NCI-H1436 (cell line): Measurements from ENCODE around the gene ARSB.
"Not testable (repeated sequence)": the region's sequence is repeated elsewhere in the genome, so short reads cannot be mapped to it uniquely, and the experiment has no call there.

Source experiments
- DNase-seq: peaks from one replicate; lab custom pipeline; 2025; lab: John Stamatoyannopoulos, UW

Gene ARSB

DNA sequence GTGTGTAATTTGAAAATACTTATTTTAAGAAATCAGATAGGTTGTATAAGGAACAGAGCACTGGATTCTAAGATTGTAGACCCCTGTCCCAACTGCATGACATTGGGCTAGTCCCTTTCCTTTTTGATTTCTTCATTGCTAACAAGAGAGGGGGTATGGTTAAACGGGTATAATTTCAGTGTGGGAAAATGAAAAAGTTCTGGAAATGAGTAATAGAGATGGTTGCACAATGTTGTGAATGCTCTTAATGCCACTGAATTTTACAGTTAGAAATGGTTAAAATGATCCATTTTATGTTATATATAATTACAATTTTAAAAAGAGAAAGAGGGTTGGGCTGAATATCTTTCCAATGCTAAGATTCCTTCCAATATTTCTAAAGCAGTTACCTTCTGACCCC is 233.2 kb downstream of the ARSB start:
- DNase-seq, result no peak

DNA sequence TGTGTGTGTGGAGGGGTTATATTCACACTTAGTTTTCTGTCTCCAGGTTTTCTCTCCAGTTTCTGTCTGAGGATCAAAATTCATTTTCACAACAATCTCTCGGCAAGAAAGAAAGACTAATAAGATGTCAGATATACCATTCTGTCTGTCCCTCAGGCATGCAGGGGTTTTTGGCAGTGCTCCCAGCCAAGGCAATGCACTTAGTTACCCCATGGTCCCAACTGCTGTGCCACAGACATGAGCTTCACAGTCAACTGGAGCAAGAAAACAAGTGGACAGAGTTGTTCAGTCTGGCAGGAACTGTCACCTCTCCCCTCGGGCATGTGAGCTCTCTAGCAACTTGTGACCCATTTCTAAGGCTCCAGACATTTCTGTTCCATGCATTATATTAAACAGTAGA is 234.8 kb downstream of the ARSB start:
- no peak for DNase-seq

DNA sequence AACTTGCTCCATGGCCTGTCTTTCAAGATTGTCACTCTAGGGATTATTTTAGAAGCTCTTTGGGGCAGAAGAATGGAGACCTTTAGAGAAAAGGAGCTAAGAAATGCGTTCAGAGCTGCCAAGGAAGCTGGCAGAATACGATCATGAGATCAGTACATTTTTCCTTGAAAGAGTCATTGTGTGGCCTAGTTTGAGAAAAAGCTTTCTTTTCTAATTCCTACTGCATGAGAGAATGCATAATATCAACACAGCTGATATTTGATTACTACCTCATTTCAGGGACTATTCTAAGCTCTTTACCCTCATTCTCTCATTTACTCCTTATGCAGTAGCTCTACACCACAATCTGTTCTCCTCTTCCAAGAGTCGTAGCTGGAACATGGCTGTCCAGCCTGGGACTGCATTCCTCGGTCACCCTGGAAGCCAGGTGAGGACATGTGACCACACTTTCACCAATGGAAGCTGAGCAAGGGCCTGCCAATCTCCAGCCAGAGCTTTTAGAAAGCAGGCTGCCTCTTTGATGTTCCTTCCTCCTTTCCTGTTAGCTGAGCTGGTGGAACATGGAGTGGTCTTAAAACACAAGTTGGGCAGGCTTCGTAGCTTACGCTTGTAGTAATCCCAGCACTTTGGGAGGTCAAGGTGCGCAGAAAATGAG is 237.3 kb downstream of the ARSB start:
- no peak for DNase-seq

DNA sequence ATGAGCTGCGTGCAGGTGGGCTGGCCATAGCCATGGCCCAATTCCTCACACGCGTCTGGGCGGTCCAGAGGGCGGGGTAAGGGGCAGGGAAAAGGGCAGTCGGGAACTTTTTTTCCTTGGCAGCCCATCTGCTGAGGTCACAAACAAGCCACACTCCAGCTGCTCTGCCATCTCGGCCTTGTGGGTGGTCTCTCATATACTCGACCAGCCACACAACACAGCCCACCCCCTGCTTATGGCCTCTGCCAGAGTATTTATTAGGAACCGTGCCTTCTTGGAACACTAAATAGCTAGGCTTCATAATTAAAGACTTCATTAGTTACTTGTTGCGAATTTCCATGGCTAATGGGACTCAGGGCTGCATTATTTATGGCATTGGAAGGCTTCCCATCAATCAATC is 238.1 kb downstream of the ARSB start:
- no peak for DNase-seq

DNA sequence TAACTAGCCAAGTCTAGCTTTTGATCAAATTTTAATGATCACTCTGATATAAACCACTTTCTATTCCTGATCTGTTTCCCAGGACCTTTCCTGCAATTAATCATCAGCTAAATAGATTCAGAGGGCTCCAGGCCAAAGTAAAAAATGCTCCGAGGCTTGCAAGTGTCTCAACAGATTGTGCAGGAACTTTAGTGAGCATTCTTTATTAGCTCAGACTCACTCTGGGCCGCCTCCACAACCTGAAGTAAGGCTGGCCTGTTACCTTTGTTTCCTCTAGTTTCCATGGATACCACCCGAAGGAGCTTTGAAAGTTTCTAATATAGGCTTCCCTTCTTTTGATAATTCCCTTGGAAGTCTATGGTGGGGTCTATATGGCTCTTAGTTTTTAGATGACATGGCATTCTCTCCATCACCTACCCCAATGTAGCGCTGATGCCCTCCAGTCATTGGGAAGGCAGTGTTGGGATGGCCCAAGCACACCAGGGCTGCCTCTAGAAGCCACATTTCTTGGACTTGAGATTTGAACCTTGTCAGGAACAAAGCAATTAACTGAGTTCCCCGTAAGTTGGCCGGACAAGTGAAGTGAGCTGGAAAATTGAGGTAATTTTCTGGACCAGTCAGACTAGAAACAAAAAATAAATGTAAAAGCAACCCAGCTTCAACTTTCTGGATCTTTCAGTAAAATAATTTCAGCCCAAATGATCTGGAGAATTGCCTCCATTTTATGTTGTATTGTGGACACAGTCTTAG is 238.9 kb downstream of the ARSB start:
- no peak for DNase-seq

DNA sequence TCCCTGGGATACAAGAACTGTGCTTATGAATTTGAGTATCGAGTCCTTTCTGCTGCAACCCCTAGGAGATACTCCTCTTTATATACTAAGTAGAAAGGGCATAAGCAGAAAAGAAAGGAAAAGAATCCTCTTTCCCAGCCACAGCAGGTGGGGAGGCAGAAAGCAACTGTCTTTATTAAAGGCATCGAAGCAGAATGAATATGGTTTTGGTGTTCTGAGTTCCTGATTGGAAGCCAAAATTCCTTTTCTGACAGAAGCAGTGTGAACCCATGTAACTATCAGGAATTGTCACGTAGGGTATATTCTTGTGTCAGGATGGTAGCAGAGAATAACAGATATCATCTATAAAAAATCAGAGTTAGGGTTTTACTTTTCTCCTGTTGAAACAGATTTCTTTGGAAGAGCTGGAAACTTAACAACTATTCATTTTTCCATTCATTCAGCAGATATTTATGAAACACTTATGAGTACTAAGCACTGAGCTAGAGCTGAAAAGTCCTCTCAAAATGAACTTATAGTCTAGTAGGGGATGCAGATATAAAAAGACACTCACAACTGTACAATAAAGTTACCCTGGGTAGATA is 240.1 kb downstream of the ARSB start:
- no peak for DNase-seq

DNA sequence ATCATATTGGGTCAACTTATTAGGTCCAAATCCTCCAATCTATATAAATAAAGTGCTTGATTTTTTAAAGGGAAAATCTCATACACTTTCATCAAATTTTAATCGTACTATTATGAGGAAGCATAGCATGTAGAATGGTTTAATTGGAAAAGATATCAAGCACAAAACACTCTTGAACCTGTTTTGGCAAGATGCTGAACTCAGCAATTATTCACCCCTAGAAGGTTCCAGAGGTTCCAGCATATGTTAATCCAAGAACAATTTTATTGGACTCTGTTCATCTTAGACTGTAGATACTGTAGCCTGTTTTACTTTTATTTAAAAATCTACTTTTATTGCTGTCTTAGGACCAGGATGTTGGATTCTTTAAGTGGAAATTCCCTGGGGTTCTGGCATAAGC is 244.1 kb downstream of the ARSB start:
- no peak for DNase-seq

DNA sequence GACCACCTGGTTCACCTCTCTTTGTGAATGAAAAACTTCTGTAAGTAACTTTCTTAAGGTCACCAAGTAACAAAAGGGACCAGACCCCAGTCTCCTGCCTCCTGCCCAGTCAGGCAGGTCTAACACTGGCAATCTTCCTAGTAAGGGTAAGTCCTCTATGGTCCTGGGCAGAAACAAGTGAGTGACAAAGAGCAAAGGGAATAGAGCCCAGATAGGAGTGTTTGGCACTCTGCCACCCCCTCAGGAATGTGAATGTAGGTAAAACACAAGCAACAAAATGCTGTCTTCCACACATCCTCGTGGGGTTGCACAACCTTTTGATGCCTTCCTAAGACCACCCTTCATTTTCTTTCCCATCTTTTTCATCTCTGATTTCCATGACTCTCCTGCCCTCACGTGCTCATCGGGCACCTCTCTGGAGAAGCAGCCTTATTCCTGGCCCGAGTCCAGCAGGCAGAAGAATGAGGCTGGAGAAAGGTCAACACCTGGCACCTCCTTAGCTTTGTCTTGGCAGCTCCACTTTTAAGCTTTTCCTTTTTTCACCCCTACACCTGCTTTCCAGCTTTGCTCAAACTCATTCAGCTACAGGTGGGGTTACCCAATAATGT is 246.3 kb downstream of the ARSB start:
- DNase-seq, result no peak

DNA sequence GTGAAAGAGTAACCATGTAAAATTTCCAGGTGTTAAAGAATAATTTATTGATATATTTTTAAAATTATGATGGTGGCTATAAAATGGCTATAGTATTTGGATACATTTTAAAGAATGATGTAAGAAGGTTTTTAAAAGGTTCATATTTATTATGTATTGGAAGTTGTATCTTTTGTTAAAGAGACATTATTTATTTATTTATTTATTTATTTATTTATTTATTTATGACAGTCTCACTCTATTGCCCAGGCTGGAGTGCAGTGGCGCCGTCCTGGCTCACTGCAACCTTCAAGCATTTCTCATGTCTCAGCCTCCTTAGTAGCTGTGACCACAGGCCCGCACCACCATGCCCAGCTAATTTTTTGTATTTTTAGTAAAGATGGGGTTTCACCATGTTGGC is 247.0 kb downstream of the ARSB start:
- DNase-seq, result no peak

DNA sequence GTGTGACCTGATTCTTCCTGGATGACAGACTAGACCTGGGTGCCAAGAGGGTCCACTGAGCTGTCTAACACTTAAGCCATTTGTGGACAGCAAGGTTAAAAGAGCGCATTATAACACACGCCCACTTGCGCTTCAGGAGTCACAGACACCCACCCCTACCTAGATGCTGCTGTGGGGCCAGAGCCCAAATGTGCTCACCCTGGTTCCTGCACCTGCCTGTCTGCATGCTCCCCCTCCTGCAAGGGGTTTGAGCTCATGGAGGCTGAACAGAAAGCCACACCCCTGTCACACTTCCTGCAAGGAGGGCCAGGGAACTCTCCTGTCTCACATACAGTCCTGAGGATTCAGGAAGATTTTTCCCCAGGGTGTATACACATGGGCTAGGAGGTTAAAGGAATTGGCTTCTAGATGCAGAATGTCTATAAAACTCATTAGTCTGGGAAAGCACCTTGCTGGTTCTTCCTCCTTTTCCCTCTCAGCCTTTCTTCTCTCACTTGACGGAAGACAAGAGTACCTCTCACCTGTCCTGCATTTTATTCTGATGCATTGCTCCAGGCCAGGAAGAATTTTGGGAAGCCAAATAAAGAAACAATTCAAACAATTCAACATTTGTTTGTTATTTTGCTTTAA is 249.2 kb downstream of the ARSB start:
- no peak for DNase-seq

DNA sequence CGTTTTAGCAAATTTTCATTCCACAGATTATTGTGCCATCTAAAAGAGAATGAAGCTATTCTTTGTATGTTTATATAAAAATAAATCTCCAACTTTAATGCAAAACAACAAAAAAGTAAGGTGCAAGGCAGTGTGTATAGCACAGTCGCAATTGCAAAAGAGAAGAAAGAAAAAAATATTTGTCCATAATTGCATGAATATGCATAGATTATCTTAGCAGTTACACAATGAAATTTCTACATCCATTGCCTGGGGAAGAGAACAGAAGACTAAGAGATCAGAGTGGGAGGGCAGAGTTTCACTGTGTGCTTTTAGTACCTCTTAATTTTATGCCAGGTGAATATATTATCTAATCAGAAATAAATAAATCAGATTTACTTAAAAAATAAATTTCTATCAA is 250.2 kb downstream of the ARSB start:
- no peak for DNase-seq

DNA sequence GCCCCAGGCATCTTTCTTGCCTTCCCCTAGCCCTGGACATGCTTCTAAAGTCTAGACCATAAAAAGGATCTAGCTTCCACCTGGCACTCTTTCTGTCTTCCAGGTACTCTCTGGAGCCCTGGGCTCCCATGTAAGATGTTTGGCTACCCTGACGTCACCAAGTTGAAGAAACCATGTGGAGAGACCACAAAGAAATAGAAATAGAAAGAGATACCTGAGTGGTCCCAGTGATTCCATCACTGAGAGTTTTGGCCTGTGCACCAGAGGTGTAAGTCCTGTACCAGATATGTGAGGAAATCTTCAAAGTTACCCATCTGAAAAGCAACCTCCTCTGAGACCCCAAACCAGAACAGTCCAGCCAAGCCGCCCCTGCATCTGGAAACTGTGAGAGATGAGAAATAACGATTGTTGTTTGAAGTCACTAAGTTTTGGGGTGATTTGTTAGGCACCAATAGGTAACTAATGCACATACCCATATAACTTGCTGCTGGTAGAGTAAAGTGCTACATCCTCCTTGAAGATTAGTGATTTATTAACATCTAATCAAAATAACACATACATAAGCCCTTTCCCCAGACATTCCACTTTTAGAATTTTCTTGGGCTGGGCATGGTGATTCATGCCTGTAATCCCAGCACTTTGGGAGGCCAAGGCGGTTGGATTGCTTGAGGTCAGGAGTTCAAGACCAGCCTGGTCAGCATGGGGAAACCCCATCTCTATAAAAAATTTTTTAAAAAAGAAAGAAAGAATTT is 250.8 kb downstream of the ARSB start:
- no peak for DNase-seq

DNA sequence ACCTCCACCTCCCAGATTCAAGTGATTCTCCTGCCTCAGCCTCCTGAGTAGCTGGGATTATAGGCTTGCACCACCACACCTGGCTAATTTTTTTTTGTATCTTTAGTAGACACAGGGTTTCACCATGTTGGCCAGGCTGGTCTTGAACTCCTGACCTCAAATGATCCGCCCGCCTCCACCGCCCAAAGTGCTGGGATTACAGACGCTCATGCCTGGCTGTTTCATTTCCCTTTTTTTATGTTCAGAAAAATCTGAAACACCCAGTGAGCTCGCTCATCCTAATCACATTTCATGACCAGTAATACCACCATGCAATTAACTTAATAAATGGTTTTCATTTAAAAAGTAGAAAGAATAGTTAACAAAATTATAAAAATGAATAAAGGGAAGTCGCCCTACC is 252.4 kb downstream of the ARSB start:
- not testable (repeated sequence) for DNase-seq

DNA sequence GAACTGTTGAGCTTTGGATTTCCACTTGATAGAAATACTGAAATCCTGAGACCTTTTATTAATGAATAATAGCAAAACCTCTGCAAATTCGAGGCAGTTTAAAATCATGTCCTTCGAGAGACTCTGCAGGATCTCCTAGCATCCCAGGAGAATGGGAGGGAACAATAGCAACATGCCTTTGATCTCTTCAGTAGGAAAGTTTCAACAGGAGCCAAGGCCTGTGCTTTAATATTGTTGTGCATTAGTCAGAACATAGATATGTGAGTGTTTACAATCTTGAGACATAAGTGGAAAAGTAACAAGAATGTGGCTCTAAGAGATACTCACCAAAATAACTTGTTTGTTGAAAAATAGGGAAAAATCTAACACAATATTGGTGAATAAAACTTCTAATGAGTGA is 253.2 kb downstream of the ARSB start:
- DNase-seq, result no peak

DNA sequence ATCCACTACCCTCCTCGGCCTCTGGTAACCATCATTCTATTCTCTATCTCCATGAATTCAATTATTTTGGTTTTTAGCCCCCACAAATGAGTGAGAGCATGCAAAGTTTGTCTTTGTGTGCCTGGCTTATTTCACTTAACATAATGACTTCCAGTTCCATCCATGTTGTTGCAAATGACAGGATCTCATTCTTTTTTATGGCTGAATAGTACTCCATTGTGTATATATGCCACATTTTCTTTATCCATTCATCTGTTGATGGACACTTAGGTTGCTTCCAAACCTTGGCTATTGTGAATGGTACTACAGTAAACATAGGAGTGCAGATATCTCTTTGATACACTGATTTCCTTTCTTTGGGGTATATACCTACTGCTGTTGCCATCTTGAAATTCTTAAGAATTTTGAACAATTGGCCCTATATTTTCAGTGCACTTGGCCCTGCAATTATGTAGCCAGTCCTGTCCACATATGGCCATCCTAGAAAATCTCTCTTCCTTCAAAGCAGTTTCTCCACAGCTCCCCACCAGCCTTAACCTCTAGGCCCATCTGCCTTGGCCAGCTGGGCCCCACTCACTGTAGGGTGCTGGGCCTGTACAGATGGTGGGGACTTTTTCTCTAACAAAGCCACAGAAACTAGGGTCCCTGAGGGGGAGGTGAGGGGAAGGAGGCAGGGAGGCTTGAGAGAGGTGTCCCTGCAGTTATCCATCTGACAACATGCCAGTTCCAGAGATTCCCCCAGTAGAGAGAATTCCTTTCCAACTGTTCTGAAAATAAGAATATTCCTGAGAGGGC is 254.6 kb downstream of the ARSB start:
- no peak for DNase-seq

DNA sequence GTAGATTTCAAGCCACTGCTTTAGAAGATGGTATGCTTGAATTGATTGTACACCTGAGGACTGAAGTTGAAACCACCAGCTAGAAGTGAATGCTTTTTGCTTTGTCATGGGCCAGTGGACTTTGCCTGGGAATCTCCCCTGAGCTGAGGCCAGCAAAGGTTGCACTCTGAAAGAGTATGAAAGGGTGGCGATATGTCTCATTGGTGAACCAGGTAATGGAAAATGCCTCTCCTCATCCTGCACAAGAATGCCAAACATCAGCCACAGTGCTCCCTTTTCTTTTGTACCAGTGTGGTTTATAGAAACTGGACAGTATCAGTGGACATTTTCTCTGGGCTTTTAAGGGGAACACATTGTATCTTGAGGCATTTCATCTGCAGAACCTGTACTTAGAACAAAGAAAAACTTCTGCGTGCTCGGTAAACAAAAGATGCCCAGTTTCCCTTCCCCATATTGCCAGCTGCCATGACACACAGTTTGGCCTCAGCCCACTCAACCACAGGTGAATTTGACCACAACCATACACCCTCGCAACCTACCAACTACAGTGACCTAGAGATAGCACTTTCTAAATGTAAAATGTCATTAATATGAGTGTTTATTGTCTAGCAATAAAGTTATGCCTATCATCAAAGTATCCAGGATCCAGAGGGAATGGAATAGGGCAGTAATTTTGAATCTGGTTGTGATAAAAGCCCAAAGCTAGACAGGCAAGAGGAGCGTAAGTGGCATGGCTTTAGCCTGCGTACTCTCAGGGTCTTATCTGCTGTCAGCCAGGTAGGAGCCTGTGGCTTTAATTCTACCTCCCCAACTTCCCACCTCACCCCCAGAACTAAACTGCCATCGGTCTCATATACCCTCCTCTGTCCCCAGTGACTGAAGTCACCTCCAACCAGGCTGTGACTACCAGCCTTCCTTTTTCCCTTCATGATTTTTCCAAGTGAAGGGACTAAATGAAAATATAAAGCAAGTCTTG is 257.0 kb downstream of the ARSB start:
- no peak for DNase-seq
